Measurements from ENCODE around the gene STYX. TPM values are rescaled to one million over a fixed set of nuclear protein-coding genes. Genes with fewer than 3 reads are reported as not detected.

The STYX gene
- total and polyA plus RNA-seq, 10 of the 15 experiments (the other 5 are each of a cell fraction or from before 2014, with no cell fraction given), result 5.0 to 15.3 (median 9.5) TPM

DNA sequence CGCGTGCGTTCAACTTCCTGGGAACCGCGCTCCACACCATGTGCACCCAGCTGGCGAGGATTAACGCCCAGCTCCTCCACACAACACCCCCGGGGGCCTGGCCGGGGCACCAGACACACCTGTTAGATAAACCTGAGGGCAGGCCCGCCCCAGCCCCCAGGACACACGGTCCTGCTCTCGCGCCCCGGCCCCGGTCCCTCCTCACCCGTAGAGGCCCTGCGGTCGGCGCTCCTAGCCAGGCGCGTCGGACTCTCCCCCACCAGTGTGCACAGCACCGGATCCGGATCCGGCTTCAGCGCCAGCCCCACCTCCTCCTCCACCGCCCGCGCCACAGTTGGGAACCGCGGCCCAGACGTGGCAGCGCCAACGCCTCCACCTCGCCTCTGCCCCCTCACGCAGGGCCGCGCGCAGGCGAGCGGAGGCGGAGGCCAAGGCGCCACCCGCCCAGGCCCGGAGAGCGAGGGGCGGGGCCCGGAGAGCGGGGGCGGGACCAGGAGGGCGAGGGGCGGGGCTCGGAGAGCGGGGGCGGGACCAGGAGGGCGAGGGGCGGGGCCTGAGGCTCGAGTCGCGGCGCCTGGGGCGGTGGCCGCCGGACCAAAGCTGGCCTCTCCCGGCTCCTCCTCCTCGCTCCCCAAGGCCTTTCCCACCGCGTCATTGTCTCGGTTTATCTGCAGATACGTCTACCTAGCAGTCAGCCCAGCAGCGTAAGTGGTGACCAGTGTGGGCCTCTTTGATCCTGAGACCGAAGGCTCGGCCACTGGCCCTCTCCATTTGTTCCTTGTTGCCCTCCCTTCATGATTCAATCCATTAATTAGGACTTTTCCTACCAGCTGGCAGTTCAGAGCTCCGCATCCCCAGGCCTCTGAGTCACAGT lies 61.5 kb downstream of the STYX start, which contains the start of gene GNPNAT1 (continued):
- TF ChIP-seq, protein P1, sequence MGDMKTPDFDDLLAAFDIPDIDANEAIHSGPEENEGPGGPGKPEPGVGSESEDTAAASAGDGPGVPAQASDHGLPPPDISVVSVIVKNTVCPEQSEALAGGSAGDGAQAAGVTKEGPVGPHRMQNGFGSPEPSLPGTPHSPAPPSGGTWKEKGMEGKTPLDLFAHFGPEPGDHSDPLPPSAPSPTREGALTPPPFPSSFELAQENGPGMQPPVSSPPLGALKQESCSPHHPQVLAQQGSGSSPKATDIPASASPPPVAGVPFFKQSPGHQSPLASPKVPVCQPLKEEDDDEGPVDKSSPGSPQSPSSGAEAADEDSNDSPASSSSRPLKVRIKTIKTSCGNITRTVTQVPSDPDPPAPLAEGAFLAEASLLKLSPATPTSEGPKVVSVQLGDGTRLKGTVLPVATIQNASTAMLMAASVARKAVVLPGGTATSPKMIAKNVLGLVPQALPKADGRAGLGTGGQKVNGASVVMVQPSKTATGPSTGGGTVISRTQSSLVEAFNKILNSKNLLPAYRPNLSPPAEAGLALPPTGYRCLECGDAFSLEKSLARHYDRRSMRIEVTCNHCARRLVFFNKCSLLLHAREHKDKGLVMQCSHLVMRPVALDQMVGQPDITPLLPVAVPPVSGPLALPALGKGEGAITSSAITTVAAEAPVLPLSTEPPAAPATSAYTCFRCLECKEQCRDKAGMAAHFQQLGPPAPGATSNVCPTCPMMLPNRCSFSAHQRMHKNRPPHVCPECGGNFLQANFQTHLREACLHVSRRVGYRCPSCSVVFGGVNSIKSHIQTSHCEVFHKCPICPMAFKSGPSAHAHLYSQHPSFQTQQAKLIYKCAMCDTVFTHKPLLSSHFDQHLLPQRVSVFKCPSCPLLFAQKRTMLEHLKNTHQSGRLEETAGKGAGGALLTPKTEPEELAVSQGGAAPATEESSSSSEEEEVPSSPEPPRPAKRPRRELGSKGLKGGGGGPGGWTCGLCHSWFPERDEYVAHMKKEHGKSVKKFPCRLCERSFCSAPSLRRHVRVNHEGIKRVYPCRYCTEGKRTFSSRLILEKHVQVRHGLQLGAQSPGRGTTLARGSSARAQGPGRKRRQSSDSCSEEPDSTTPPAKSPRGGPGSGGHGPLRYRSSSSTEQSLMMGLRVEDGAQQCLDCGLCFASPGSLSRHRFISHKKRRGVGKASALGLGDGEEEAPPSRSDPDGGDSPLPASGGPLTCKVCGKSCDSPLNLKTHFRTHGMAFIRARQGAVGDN (IDR thresholded peaks at IDR 0.05), result 0 out of 2 replicates have a peak, but pooled peaks have one; percentile 71
- TF ChIP-seq MEF2B (IDR thresholded peaks at IDR 0.05; ENCODE audit: partially characterized antibody, poor library complexity, severe bottlenecking) (no peak), NR2C2 (IDR thresholded peaks at IDR 0.05; ENCODE audit: borderline replicate concordance, control insufficient read depth, insufficient read length, low read depth) (no peak), NR2C1 (IDR thresholded peaks at IDR 0.05) (0 out of 2 replicates have a peak, but pooled peaks have one; percentile 31), HSF1 (IDR thresholded peaks at IDR 0.05; ENCODE audit: low read depth, low read length) (no peak), PAX5 (IDR thresholded peaks at IDR 0.05; ENCODE audit: borderline replicate concordance, low read depth, low read length) (peak; percentile 27; the same call in 1 of the 2 replicates), POLR2A (IDR thresholded peaks at IDR 0.05; ENCODE audit: low read depth, low read length) (peak; percentile 93), CHD4 (IDR thresholded peaks at IDR 0.05) (no peak), ZNF384 (IDR thresholded peaks at IDR 0.05; ENCODE audit: borderline replicate concordance, low read depth, low read length) (no peak), NFXL1 (IDR thresholded peaks at IDR 0.05; ENCODE audit: borderline replicate concordance) (no peak), ASH2L (IDR thresholded peaks at IDR 0.05; ENCODE audit: borderline replicate concordance, low read depth) (peak; percentile 82; the same call in 1 of the 2 replicates), NRF1 (conservative IDR thresholded peaks at IDR 0.05; ENCODE audit: low read depth, low read length) (0 out of 2 replicates have a peak, but pooled peaks have one; percentile 12), CBFB (IDR thresholded peaks at IDR 0.05; ENCODE audit: low read depth) (0 out of 2 replicates have a peak, but pooled peaks have one; percentile 43), TCF3 (IDR thresholded peaks at IDR 0.05; ENCODE audit: borderline replicate concordance, insufficient read depth, low read depth, low read length) (0 out of 2 replicates have a peak, but pooled peaks have one; percentile 12)
- TF ChIP-seq, protein P2, sequence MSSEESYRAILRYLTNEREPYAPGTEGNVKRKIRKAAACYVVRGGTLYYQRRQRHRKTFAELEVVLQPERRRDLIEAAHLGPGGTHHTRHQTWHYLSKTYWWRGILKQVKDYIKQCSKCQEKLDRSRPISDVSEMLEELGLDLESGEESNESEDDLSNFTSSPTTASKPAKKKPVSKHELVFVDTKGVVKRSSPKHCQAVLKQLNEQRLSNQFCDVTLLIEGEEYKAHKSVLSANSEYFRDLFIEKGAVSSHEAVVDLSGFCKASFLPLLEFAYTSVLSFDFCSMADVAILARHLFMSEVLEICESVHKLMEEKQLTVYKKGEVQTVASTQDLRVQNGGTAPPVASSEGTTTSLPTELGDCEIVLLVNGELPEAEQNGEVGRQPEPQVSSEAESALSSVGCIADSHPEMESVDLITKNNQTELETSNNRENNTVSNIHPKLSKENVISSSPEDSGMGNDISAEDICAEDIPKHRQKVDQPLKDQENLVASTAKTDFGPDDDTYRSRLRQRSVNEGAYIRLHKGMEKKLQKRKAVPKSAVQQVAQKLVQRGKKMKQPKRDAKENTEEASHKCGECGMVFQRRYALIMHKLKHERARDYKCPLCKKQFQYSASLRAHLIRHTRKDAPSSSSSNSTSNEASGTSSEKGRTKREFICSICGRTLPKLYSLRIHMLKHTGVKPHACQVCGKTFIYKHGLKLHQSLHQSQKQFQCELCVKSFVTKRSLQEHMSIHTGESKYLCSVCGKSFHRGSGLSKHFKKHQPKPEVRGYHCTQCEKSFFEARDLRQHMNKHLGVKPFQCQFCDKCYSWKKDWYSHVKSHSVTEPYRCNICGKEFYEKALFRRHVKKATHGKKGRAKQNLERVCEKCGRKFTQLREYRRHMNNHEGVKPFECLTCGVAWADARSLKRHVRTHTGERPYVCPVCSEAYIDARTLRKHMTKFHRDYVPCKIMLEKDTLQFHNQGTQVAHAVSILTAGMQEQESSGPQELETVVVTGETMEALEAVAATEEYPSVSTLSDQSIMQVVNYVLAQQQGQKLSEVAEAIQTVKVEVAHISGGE (CRISPR knock-in tag; IDR thresholded peaks at IDR 0.05), result no peak
- TF ChIP-seq, protein P3, sequence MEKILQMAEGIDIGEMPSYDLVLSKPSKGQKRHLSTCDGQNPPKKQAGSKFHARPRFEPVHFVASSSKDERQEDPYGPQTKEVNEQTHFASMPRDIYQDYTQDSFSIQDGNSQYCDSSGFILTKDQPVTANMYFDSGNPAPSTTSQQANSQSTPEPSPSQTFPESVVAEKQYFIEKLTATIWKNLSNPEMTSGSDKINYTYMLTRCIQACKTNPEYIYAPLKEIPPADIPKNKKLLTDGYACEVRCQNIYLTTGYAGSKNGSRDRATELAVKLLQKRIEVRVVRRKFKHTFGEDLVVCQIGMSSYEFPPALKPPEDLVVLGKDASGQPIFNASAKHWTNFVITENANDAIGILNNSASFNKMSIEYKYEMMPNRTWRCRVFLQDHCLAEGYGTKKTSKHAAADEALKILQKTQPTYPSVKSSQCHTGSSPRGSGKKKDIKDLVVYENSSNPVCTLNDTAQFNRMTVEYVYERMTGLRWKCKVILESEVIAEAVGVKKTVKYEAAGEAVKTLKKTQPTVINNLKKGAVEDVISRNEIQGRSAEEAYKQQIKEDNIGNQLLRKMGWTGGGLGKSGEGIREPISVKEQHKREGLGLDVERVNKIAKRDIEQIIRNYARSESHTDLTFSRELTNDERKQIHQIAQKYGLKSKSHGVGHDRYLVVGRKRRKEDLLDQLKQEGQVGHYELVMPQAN (conservative IDR thresholded peaks at IDR 0.05), result peak; percentile 59; the same call in 1 of the 2 replicates
- TF ChIP-seq, protein P4, sequence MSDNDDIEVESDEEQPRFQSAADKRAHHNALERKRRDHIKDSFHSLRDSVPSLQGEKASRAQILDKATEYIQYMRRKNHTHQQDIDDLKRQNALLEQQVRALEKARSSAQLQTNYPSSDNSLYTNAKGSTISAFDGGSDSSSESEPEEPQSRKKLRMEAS (IDR thresholded peaks at IDR 0.05; ENCODE audit: low read depth, low read length), result no peak

All from GM12878 (cell line).